B cell (primary cell): ENCODE data around the gene RAD51B. TPM values are rescaled to one million over a fixed set of nuclear protein-coding genes. Genes with fewer than 3 reads are reported as not detected.

Experiments
- polyA plus RNA-seq: library from polyadenylated mRNA; depleted of rRNA; stranded (reverse); fragments of >200 nt; gene quantifications from 2 replicates; pipeline ENCODE4 v1.2.3, GENCODE V29; 2012
- small RNA-seq: library from RNA; depleted of rRNA; stranded (forward); fragments of <200 nt; gene quantifications from one replicate; pipeline ENCODE3, GENCODE V24; 2012; ENCODE audit warnings: low replicate concordance, low read depth; ENCODE audit not compliant: insufficient read length
- total RNA-seq, 2 donors: library from RNA; stranded (reverse); fragments of 120-200 nt in 1 of 2; gene quantifications; 1 replicate in 1 of 2; 2 replicates in 1 of 2; pipeline versions ENCODE4 v1.2.3 to v1.2.4, GENCODE V29; 2013 to 2022

The RAD51B gene
- total and polyA plus RNA-seq, 2 donors (not counting 1 experiment from before 2014, with no cell fraction given), result 6.5 to 60.6 TPM

Small RNA genes within 50 kb of the gene (small RNA-seq; reads per million reads assigned to genes)
- gene RN7SL108P (not detected), gene RN7SL706P (not detected), gene RNU6-921P (not detected)

Other genes starting within 250 kb of the RAD51B start
- 26.7 and 30.4 TPM in 2 replicates for gene PIGH, start 219.5 kb upstream of the RAD51B start, total RNA-seq
- 48.0 and 78.9 TPM in 2 replicates for gene PIGH, start 219.5 kb upstream of the RAD51B start, polyA plus RNA-seq
- 1.8 and 2.0 TPM in 2 replicates for gene ARG2, start 199.9 kb upstream of the RAD51B start, total RNA-seq
- gene ARG2, start 199.9 kb upstream of the RAD51B start, polyA plus RNA-seq, result 0.33 and 0.55 TPM in 2 replicates
- gene VTI1B, start 145.1 kb upstream of the RAD51B start, total RNA-seq, result 58.8 and 58.9 TPM in 2 replicates
- 18.0 and 19.5 TPM in 2 replicates for gene VTI1B, start 145.1 kb upstream of the RAD51B start, polyA plus RNA-seq
- 32.8 and 35.4 TPM in 2 replicates for gene RDH11, start 124.0 kb upstream of the RAD51B start, total RNA-seq
- 35.2 and 37.0 TPM in 2 replicates for gene RDH11, start 124.0 kb upstream of the RAD51B start, polyA plus RNA-seq
- not detected in 2 replicates for gene RDH12, start 117.9 kb upstream of the RAD51B start, total RNA-seq
- gene RDH12, start 117.9 kb upstream of the RAD51B start, polyA plus RNA-seq, result not detected in 2 replicates
- gene ZFYVE26, start 3.2 kb upstream of the RAD51B start, total RNA-seq, result 46.3 and 53.9 TPM in 2 replicates
- gene ZFYVE26, start 3.2 kb upstream of the RAD51B start, polyA plus RNA-seq, result 10.9 and 12.5 TPM in 2 replicates